Measurements from ENCODE around the gene PIAS2. TPM values are rescaled to one million over a fixed set of nuclear protein-coding genes. Genes with fewer than 3 reads are reported as not detected.

PIAS2 gene, protein sequence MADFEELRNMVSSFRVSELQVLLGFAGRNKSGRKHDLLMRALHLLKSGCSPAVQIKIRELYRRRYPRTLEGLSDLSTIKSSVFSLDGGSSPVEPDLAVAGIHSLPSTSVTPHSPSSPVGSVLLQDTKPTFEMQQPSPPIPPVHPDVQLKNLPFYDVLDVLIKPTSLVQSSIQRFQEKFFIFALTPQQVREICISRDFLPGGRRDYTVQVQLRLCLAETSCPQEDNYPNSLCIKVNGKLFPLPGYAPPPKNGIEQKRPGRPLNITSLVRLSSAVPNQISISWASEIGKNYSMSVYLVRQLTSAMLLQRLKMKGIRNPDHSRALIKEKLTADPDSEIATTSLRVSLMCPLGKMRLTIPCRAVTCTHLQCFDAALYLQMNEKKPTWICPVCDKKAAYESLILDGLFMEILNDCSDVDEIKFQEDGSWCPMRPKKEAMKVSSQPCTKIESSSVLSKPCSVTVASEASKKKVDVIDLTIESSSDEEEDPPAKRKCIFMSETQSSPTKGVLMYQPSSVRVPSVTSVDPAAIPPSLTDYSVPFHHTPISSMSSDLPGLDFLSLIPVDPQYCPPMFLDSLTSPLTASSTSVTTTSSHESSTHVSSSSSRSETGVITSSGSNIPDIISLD
- 9.2 and 12.9 TPM in 2 replicates for total RNA-seq

DNA sequence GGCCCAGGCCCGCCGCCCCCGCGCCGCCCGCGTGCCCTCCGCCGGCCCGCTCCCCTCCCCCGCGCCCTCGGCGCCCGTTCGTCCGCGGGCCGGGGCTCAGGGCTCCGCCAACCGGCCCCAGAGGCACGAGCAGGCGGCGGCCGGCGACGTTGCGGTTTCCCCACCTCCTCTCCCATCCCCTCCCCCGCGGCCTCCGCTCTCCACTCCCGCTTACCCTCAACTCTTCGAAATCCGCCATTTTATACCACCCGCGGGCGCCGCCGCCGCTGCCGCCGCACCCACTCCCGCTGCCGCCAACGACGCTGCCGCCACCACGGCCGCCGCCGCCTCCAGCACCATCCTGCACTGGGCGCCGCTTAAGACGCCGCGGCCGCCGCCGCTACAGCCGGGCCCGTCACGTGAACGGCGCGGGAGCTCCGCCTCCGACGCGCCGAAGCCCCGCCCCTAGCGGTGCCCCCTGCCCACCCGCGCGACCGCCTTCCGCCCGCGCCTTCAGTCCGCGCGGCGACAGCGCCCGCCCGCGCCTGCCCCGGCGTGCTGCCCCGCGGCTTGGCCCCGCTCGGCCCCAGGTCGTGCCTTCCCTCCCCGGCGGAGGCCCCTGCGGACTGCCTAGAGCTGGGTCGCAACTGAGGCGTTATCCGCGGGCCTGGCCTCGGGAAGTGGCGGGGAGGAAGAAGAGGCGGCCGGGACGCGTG lies at the start of gene PIAS2, which contains the start of gene KATNAL2:
Gene PIAS2 (minus strand): TSS at position 400 of the 695 bp plus-strand sequence. CDS start 162 bp downstream, at position 238.
Gene KATNAL2 (plus strand): TSS at position 495 of the 695 bp plus-strand sequence. CDS start 29,271 bp downstream, outside the sequence.

DNA sequence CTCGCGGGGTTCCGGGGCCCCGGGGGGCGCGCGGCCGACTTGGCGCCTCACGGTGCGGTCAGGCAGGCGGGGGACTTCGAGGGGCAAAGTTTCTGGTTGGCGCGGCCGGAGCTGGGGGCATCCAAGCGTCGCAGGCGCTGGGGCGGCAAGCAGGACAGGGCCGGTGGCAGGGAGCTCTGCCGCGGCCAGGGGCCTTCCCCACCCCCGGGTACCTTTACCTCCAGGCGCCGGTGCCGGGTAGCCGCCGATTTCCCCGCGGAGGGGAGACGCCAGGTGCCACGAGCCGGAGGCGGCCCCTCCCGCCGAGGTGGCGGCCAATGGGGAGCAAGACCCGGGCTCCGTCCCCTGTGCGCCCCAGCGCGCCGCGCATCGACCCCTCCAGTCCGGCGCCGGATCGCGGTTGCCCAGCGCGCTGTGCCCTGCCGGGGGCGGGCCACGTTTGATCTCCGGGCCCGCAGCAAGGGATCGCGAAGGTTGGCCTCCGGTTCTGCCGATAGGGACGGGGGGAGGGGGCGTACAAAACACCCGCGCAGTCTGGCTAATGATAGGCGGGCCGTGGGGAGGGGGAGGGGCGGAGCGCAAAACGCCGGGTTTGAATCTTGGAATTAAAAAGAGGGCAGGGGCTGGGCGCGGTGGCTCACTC lies 160.6 kb downstream of the PIAS2 start, which contains the start of gene ST8SIA5:
Gene ST8SIA5 (minus strand): TSS at position 495 of the 643 bp plus-strand sequence. CDS start 545 bp downstream, outside the sequence.

Other genes starting within 250 kb of the PIAS2 start
- gene ST8SIA5, start 160.5 kb downstream of the PIAS2 start, total RNA-seq: not detected in 2 replicates
- gene KATNAL2, start 95 bp upstream of the PIAS2 start, total RNA-seq: 0.86 and 1.4 TPM in 2 replicates
- gene ELOA2, start 118.1 kb upstream of the PIAS2 start, total RNA-seq: not detected in 2 replicates
- 26.5 and 28.5 TPM in 2 replicates for gene HDHD2, start 233.0 kb upstream of the PIAS2 start, total RNA-seq

All from myometrial cell (primary cell).